ENCODE data around the gene TMEM17. TPM values are rescaled to one million over a fixed set of nuclear protein-coding genes. Genes with fewer than 3 reads are reported as not detected.

TMEM17 gene
- total and polyA plus RNA-seq, 2 of the 13 experiments (the other 11 are each of a cell fraction or from before 2014, with no cell fraction given), result 0.22 to 0.50 TPM

GRCh38 chr2:62540408-62541168, 34.6 kb upstream of the TMEM17 start (continued):
- TF ChIP-seq ZNF564 (CRISPR knock-in tag; IDR thresholded peaks at IDR 0.05) (peak; percentile 99), KIAA2018 (CRISPR knock-in tag; IDR thresholded peaks at IDR 0.05; ENCODE audit: borderline replicate concordance) (no peak), NONO (IDR thresholded peaks at IDR 0.05) (no peak), NONO (CRISPR knock-in tag; conservative IDR thresholded peaks at IDR 0.05) (no peak), AGO1 (IDR thresholded peaks at IDR 0.05; ENCODE audit: low read depth, low read length, poor library complexity, severe bottlenecking) (no peak), NBN (conservative IDR thresholded peaks at IDR 0.05) (no peak), CC2D1A (CRISPR knock-in tag; IDR thresholded peaks at IDR 0.05) (no peak), ZNF263 (CRISPR knock-in tag; IDR thresholded peaks at IDR 0.05) (no peak), YEATS2 (CRISPR knock-in tag; IDR thresholded peaks at IDR 0.05; ENCODE audit: borderline replicate concordance) (no peak; the same call in 1 of the 2 replicates), ARNT (IDR thresholded peaks at IDR 0.05) (no peak), EEA1 (CRISPR knock-in tag; IDR thresholded peaks at IDR 0.05; ENCODE audit: borderline replicate concordance) (no peak), FOXO4 (CRISPR knock-in tag; conservative IDR thresholded peaks at IDR 0.05) (no peak), E2F1 (CRISPR knock-in tag; IDR thresholded peaks at IDR 0.05) (0 out of 2 replicates have a peak, but pooled peaks have one; percentile 41), ZNF441 (CRISPR knock-in tag; IDR thresholded peaks at IDR 0.05; ENCODE audit: borderline replicate concordance) (no peak), ZNF10 (CRISPR knock-in tag; IDR thresholded peaks at IDR 0.05; ENCODE audit: borderline replicate concordance, low read depth) (no peak), ZNF644 (CRISPR knock-in tag; IDR thresholded peaks at IDR 0.05; ENCODE audit: low read depth) (peak; percentile 79), POLR2AphosphoS5 (IDR thresholded peaks at IDR 0.05; ENCODE audit: low read depth, low read length) (no peak)
- TF ChIP-seq, protein P1, sequence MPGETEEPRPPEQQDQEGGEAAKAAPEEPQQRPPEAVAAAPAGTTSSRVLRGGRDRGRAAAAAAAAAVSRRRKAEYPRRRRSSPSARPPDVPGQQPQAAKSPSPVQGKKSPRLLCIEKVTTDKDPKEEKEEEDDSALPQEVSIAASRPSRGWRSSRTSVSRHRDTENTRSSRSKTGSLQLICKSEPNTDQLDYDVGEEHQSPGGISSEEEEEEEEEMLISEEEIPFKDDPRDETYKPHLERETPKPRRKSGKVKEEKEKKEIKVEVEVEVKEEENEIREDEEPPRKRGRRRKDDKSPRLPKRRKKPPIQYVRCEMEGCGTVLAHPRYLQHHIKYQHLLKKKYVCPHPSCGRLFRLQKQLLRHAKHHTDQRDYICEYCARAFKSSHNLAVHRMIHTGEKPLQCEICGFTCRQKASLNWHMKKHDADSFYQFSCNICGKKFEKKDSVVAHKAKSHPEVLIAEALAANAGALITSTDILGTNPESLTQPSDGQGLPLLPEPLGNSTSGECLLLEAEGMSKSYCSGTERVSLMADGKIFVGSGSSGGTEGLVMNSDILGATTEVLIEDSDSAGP (CRISPR knock-in tag; IDR thresholded peaks at IDR 0.05; ENCODE audit: borderline replicate concordance), result no peak
